ENCODE measurements around the gene NFX1.
"Not testable (repeated sequence)": the region's sequence is repeated elsewhere in the genome, so short reads cannot be mapped to it uniquely, and the experiment has no call there.

NFX1 gene

GRCh38 chr9:33393581-33393980 lies 103.3 kb downstream of the NFX1 start:
- DNase-seq = no peak

GRCh38 chr9:33393986-33394385 lies 103.7 kb downstream of the NFX1 start:
- not testable (repeated sequence) for DNase-seq

- not testable (repeated sequence) for DNase-seq
Measured at GRCh38 chr9:33395159-33395879, 105.0 kb downstream of the NFX1 start.

GRCh38 chr9:33397801-33398200 lies 107.5 kb downstream of the NFX1 start:
- DNase-seq = not testable (repeated sequence)

GRCh38 chr9:33399047-33399446 lies 108.7 kb downstream of the NFX1 start:
- DNase-seq = not testable (repeated sequence)

- DNase-seq = not testable (repeated sequence)
Measured at GRCh38 chr9:33401809-33402208, 111.5 kb downstream of the NFX1 start.

- DNase-seq = not testable (repeated sequence)
Measured at GRCh38 chr9:33402371-33402770, 112.1 kb downstream of the NFX1 start, which contains the start of gene AQP7. Gene AQP7, minus strand, starts transcription at chr9:33402568. Its CDS starts 1,306 bp downstream, at chr9:33401262.

- no peak for DNase-seq
Measured at GRCh38 chr9:33403941-33404787, 113.8 kb downstream of the NFX1 start.

- DNase-seq = no peak
Measured at GRCh38 chr9:33404788-33405362, 114.6 kb downstream of the NFX1 start.

GRCh38 chr9:33407061-33407460 lies 116.7 kb downstream of the NFX1 start:
- no peak for DNase-seq

GRCh38 chr9:33408087-33408486 lies 117.8 kb downstream of the NFX1 start:
- DNase-seq = no peak

GRCh38 chr9:33414268-33414667 lies 124.0 kb downstream of the NFX1 start:
- no peak for DNase-seq

GRCh38 chr9:33414889-33415500 lies 124.7 kb downstream of the NFX1 start:
- no peak for DNase-seq

- DNase-seq = peak; percentile 92
Measured at GRCh38 chr9:33415501-33416038, 125.3 kb downstream of the NFX1 start.

- DNase-seq = peak; percentile 56
Measured at GRCh38 chr9:33416996-33417395, 126.7 kb downstream of the NFX1 start.

GRCh38 chr9:33418090-33418489 lies 127.8 kb downstream of the NFX1 start:
- DNase-seq = no peak

GRCh38 chr9:33419708-33420303 lies 129.5 kb downstream of the NFX1 start:
- no peak for DNase-seq

Data from activated effector memory CD4-positive, alpha-beta T cell treated with Interleukin-2 at 50 U/mL for 16 hours (primary cell).